ENCODE results near the gene FAM228B. TPM values are rescaled to one million over a fixed set of nuclear protein-coding genes. Genes with fewer than 3 reads are reported as not detected.

The FAM228B gene
- total RNA-seq, 2 experiments from 2014 or later, result 21.6 to 24.2 TPM

GRCh38 chr2:24199968-24200590 is 76.8 kb downstream of the FAM228B start:
- H3K4me1 ChIP-seq (ENCODE audit: insufficient read depth, low read length), result no peaks in the 10 kb centered on the region
- peaks cover 34% of the 10 kb centered on the region for H3K36me3 ChIP-seq (ENCODE audit: insufficient read depth, low read length)
- H3K9me3 Mint-ChIP-seq, result no peaks in the 10 kb centered on the region
- intact Hi-C loops (cut with DNase I, micrococcal nuclease), result no loop called here
- H3K9me3 ChIP-seq (ENCODE audit: control insufficient read depth in 1 of 2, insufficient read depth in 1 of 2, low read length in 2 of 2), result peaks cover 0 to 9% of the 10 kb centered on the region in 2 experiments
- H3K4me3 Mint-ChIP-seq, result no peak overlapping the region
- H3K27ac Mint-ChIP-seq, result no peak overlapping the region
- no peaks in the 10 kb centered on the region for H3K27me3 Mint-ChIP-seq
- POLR2A ChIA-PET, result no interaction called here
- peaks cover 70% of the 10 kb centered on the region for H3K36me3 Mint-ChIP-seq (ENCODE audit: low read depth)
- no peak for ATAC-seq (ENCODE audit: poor library complexity)
- no peak for DNase-seq
- no peak overlapping the region for H3K4me3 ChIP-seq (ENCODE audit: low read length)
- TF ChIP-seq CTCF (IDR thresholded peaks at IDR 0.05), result no peak
- no peaks in the 10 kb centered on the region for H3K27me3 ChIP-seq (ENCODE audit: control insufficient read depth in 1 of 2, insufficient read depth in 2 of 2, low read length in 2 of 2)
- no peak overlapping the region for H3K27ac ChIP-seq (ENCODE audit: low read depth in 1 of 2, low read length in 2 of 2)
- CTCF ChIA-PET, result no interaction called here
- no peaks in the 10 kb centered on the region for H3K4me1 Mint-ChIP-seq (ENCODE audit: low read depth)

- ATAC-seq (ENCODE audit: poor library complexity) (no peak), DNase-seq (no peak)
- H3K27ac Mint-ChIP-seq, result no peak overlapping the region
- Histone ChIP-seq H3K36me3 (ENCODE audit: insufficient read depth, low read length) (peaks cover 40% of the 10 kb centered on the region), H3K27me3 (ENCODE audit: control insufficient read depth in 1 of 2, insufficient read depth in 2 of 2, low read length in 2 of 2) (no peaks in the 10 kb centered on the region), H3K4me3 (ENCODE audit: low read length) (no peak overlapping the region), H3K9me3 (ENCODE audit: control insufficient read depth in 1 of 2, insufficient read depth in 1 of 2, low read length in 2 of 2) (peaks cover 0 to 9% of the 10 kb centered on the region in 2 experiments), H3K4me1 (ENCODE audit: insufficient read depth, low read length) (no peaks in the 10 kb centered on the region), H3K27ac (ENCODE audit: low read depth in 1 of 2, low read length in 2 of 2) (no peak overlapping the region)
- TF ChIP-seq CTCF (IDR thresholded peaks at IDR 0.05), result no peak
- no peak overlapping the region for H3K4me3 Mint-ChIP-seq
- H3K27me3 Mint-ChIP-seq, result no peaks in the 10 kb centered on the region
- H3K36me3 Mint-ChIP-seq (ENCODE audit: low read depth), result peaks cover 74% of the 10 kb centered on the region
- POLR2A ChIA-PET, result no interaction called here
- intact Hi-C loops (cut with DNase I, micrococcal nuclease), result no loop called here
- H3K4me1 Mint-ChIP-seq (ENCODE audit: low read depth), result no peaks in the 10 kb centered on the region
- CTCF ChIA-PET, result no interaction called here
- H3K9me3 Mint-ChIP-seq, result no peaks in the 10 kb centered on the region
These were observed 77.5 kb downstream of the FAM228B start for GRCh38 chr2:24200799-24201198.

DNA sequence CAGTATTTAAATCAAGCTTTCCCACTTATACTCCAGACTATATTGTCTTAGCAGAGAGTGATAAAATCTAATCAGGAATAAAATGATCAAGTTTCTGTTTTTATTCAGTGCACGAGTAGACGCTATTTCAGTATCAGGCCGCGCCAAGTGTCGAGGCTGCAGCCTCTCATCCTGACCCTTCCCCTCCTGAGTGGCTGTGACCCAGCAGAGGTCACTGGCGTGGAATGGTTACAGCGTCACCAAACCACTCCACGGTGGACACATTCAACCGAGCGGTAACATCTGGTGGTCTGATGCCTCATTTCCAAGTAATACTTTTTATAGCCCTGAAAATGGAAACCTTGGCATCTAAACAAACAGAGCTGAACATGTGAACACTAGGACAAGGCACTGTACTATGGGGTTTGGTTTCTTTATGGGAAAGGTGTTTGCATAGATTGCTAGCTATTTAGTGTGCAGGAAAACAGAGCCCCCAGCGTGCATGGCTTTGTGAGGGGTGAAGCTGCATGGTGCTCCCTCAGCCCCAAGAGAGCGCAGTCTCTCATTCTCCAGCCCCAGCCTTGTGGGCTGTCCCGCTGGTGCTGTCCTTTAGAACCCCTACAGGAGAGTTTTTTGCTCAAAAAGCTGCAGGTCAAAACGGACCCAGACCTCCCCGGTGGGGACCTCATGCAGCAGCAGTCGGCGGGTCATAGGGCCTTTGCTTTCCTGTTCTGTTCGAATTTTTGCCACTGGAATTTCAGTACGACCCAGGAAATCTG is 79.9 kb downstream of the FAM228B start:
- no peak for ATAC-seq (ENCODE audit: poor library complexity)
- ChIA-PET POLR2A (no interaction called here), CTCF (no interaction called here)
- Mint-ChIP-seq H3K27me3 (no peaks in the 10 kb centered on the region), H3K36me3 (ENCODE audit: low read depth) (peaks cover 92% of the 10 kb centered on the region), H3K4me1 (ENCODE audit: low read depth) (no peaks in the 10 kb centered on the region), H3K4me3 (no peak overlapping the region), H3K9me3 (no peaks in the 10 kb centered on the region), H3K27ac (no peak overlapping the region)
- H3K36me3 ChIP-seq (ENCODE audit: insufficient read depth, low read length), result peaks cover 63% of the 10 kb centered on the region
- TF ChIP-seq CTCF (IDR thresholded peaks at IDR 0.05), result no peak
- DNase-seq, result no peak
- H3K27ac ChIP-seq (ENCODE audit: low read depth in 1 of 2, low read length in 2 of 2), result no peak overlapping the region
- H3K4me1 ChIP-seq (ENCODE audit: insufficient read depth, low read length), result no peaks in the 10 kb centered on the region
- no peaks in the 10 kb centered on the region for H3K27me3 ChIP-seq (ENCODE audit: control insufficient read depth in 1 of 2, insufficient read depth in 2 of 2, low read length in 2 of 2)
- peaks cover 0 to 9% of the 10 kb centered on the region in 2 experiments for H3K9me3 ChIP-seq (ENCODE audit: control insufficient read depth in 1 of 2, insufficient read depth in 1 of 2, low read length in 2 of 2)
- intact Hi-C loops (cut with DNase I, micrococcal nuclease), result no loop called here
- H3K4me3 ChIP-seq (ENCODE audit: low read length), result no peak overlapping the region
